ENCODE measurements around the gene DGKI.

DNA sequence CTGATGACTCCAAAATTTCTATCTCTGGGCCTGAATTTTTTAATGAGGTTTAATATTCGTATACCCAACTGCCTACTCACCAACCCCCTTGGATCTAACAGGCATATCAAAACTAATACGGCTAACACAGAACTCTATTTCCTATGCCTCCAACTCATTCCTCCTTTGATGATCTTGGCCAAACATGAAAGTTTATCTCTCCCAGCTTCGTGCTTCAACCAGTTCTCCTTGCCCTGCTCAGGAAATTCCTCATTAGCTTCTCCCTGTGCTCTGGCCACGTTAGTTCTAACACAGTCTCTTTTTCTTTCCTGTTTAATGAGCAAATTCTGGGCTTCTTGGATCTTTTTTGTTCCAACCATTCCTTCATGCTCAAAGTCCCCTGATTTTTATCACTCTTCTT is 364.3 kb downstream of the DGKI start:
- TF ChIP-seq, protein P1, sequence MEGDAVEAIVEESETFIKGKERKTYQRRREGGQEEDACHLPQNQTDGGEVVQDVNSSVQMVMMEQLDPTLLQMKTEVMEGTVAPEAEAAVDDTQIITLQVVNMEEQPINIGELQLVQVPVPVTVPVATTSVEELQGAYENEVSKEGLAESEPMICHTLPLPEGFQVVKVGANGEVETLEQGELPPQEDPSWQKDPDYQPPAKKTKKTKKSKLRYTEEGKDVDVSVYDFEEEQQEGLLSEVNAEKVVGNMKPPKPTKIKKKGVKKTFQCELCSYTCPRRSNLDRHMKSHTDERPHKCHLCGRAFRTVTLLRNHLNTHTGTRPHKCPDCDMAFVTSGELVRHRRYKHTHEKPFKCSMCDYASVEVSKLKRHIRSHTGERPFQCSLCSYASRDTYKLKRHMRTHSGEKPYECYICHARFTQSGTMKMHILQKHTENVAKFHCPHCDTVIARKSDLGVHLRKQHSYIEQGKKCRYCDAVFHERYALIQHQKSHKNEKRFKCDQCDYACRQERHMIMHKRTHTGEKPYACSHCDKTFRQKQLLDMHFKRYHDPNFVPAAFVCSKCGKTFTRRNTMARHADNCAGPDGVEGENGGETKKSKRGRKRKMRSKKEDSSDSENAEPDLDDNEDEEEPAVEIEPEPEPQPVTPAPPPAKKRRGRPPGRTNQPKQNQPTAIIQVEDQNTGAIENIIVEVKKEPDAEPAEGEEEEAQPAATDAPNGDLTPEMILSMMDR (IDR thresholded peaks at IDR 0.05; ENCODE audit: low read length) = no peak
- TF ChIP-seq EZH2 (IDR thresholded peaks at IDR 0.05; ENCODE audit: borderline replicate concordance, low read length) = no peak
